ES-I3 (cell line): ENCODE data around the gene C1GALT1.

Experiments used
- H3K36me3 ChIP-seq: 2 replicates; pipeline ENCODE4 v1.6.1; 2013; ENCODE audit warnings: mild to moderate bottlenecking, low read length, control low read depth, moderate library complexity; ENCODE audit not compliant: insufficient read depth
- H3K4me1 ChIP-seq: 2 replicates; pipeline ENCODE4 v1.6.1; 2013; ENCODE audit warnings: mild to moderate bottlenecking, control low read depth, low read length; ENCODE audit not compliant: insufficient read depth
- H3K9ac ChIP-seq: 2 replicates; pipeline ENCODE4 v1.6.1; 2013; ENCODE audit warnings: low read depth, mild to moderate bottlenecking, low read length, moderate library complexity
- H3K9me3 ChIP-seq: 2 replicates; pipeline ENCODE4 v1.6.1; 2013; ENCODE audit warnings: mild to moderate bottlenecking, low read length, moderate library complexity; ENCODE audit not compliant: control insufficient read depth, insufficient read depth

C1GALT1 gene

DNA sequence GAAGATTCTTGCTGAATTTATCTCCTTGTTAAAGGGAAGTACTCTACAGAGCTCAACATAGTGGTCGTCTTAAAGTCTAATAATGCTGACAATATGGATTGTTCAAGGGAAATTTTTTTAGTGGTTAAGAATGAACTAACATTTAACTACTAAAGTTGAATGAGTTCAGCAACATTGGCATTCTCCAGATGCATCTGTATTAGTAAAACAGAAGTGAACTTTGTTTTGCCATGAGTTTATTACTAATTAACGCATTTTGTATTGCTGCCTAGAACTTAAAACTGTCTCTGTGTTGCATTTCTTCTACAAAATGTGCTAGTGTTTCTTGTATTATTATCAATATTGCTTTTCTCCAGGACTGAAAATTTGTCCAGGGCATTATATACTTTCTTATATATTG is 67.5 kb downstream of the C1GALT1 start:
- H3K9me3 ChIP-seq = no peaks in the 10 kb centered on the region
- H3K9ac ChIP-seq = no peak overlapping the region
- peaks cover 11% of the 10 kb centered on the region for H3K4me1 ChIP-seq
- 0 out of 2 replicates have a peak, but pooled peaks cover 3% of the 10 kb centered on the region for H3K36me3 ChIP-seq

DNA sequence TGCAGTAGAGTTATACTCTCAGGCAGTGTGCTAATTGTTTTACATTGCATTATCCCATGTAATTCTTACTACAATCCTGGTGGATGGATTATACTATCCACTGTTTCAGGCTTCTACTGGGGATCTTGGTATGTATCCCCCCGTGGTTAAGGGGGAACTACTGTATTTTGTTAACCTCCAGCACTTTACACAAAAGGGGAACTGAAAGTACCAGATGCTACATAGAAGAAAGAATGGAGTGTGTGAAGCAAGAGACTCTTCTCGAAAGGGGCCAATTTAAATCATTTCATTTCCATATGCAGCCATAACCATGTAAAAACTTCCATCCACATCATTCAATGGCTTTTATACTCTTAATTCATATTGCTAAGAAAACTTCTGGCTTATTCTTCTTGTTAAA is 69.4 kb downstream of the C1GALT1 start:
- no peak overlapping the region for H3K9ac ChIP-seq
- H3K4me1 ChIP-seq = peaks cover 8% of the 10 kb centered on the region; the same call in 1 of the 2 replicates

DNA sequence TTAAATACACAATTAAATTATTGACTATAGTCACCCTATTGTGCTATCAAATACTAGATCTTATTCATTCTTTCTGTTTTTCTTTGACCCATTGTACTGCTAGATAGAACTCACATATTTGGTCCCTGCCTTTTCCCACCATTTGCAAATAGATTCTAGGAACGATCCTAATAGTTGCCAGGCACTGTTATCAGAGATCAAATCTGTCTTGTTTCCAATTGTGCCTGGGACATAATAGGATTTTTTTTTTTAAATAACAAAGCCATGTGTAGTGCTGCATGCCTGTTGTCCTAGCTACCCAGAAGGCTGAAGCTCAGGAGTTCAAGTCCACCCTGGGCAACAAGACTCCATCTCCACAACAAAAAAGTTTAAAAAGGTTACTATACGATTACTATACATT is 72.0 kb downstream of the C1GALT1 start:
- no peaks in the 10 kb centered on the region for H3K9me3 ChIP-seq
- 0 out of 2 replicates have a peak, but pooled peaks cover 3% of the 10 kb centered on the region for H3K36me3 ChIP-seq
- no peak overlapping the region for H3K9ac ChIP-seq
- H3K4me1 ChIP-seq = peaks cover 15% of the 10 kb centered on the region

More for the DNA sequence above, 69.4 kb downstream of the C1GALT1 start:
- Histone ChIP-seq H3K9me3 (no peaks in the 10 kb centered on the region), H3K36me3 (0 out of 2 replicates have a peak, but pooled peaks cover 3% of the 10 kb centered on the region)

DNA sequence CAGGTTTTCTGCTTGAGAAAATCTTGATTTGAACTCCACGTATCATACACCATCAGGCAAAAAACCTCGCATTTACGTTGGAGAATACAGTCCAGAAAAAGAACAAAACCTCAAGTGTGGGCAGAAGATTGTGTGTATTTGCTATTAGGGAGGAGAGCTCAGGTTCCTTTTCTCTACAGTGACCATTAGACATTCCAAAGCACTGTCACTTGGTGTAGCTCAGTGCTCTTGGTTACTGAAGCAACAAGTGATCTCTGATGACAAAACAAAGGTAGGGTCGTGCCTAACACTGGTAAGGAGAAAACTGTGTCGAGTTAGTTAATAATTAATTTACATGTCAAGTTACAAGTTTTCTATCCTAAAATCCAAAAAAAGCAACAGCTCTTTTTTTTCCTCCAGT is 72.6 kb downstream of the C1GALT1 start:
- Histone ChIP-seq H3K9ac (no peak overlapping the region), H3K9me3 (no peaks in the 10 kb centered on the region), H3K36me3 (0 out of 2 replicates have a peak, but pooled peaks cover 3% of the 10 kb centered on the region), H3K4me1 (peaks cover 15% of the 10 kb centered on the region)

DNA sequence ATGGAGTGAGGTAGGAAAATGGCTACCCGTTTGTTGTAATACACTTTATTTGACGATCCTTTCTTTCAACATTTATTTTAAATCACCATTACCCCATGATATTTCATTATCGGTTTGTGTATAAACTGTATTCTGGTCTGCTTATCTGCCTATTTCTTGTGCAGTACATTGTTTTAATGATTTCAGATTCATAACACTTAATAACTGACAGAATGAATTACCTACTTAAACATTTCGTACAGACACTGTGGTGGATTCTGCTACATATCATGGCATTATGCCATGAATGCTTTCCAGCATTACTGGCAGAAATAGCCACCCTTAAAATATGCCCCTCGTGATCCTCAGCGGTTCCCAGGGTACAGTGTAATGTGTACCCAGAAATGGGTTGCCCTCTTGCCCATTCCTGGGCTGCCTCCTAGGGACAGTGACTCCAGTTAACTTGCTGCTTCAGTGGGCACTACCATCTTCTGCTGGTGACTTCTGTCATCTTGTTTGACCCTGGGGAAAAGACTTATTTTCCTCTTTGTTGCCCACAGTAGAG is 74.5 kb downstream of the C1GALT1 start:
- H3K4me1 ChIP-seq = peaks cover 9% of the 10 kb centered on the region
- H3K9me3 ChIP-seq = peaks cover 2% of the 10 kb centered on the region; the same call in 1 of the 2 replicates
- H3K9ac ChIP-seq = no peak overlapping the region
- 0 out of 2 replicates have a peak, but pooled peaks cover 3% of the 10 kb centered on the region for H3K36me3 ChIP-seq

DNA sequence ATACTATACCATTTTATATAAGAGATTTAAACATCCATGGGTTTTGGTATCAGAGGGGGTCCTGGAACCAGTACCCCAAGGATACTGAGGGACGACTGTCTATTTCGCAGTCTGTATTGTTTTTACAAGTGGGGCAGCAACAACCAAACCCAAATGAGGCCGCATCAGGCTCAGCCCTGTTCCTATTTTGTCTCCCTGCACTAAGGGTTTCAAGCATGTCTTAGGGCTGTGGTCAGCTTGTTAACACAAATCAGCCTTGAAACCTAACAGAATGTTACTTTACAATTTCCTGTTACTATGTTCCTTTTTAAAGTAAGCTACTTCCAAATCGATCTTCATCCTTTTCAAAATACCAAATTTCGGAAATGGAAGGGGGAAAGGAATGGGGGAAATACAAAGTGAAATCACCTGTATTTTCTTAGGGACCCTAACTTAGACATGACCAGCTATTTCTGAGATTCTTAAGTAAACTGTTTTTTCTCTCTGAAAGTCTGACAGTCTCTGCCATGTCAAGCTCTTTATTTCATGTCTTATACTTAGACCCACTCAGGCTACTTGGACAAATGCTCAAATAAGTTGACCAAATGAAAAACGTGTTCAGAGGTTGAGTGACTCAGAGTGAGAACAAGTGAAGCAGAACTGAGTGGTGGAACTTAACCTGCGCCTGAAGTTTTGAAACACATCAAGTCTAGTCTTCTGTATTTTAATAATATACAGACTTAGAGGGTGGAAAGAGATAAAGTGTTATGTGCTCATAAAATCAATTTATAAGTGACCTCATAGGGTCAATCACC is 75.8 kb downstream of the C1GALT1 start:
- Histone ChIP-seq H3K9ac (no peak overlapping the region), H3K36me3 (0 out of 2 replicates have a peak, but pooled peaks cover 3% of the 10 kb centered on the region), H3K4me1 (peaks cover 7% of the 10 kb centered on the region; the same call in 1 of the 2 replicates), H3K9me3 (peaks cover 2% of the 10 kb centered on the region; the same call in 1 of the 2 replicates)

DNA sequence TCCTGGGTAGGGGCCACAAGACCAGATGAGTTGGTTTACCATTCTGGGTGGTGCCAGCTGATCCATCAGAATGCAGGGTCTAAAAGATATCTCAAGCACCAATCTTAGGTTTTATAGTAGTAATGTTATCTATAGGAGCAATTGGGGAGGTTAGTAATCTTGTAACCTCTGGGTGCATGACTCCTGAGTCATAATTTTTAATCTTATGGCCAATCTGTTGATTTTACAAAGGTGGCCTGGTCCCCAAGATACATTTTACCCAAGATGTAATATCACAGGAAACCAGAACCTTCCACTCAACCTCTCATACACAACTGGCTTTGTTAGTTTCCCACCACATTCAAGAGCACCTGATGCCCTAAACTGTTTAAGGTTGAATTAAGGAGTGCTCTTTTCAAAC is 79.5 kb downstream of the C1GALT1 start:
- H3K9ac ChIP-seq = no peak overlapping the region
- peaks cover 2% of the 10 kb centered on the region; the same call in 1 of the 2 replicates for H3K9me3 ChIP-seq
- H3K4me1 ChIP-seq = peaks cover 7% of the 10 kb centered on the region; the same call in 1 of the 2 replicates
- H3K36me3 ChIP-seq = no peaks in the 10 kb centered on the region

DNA sequence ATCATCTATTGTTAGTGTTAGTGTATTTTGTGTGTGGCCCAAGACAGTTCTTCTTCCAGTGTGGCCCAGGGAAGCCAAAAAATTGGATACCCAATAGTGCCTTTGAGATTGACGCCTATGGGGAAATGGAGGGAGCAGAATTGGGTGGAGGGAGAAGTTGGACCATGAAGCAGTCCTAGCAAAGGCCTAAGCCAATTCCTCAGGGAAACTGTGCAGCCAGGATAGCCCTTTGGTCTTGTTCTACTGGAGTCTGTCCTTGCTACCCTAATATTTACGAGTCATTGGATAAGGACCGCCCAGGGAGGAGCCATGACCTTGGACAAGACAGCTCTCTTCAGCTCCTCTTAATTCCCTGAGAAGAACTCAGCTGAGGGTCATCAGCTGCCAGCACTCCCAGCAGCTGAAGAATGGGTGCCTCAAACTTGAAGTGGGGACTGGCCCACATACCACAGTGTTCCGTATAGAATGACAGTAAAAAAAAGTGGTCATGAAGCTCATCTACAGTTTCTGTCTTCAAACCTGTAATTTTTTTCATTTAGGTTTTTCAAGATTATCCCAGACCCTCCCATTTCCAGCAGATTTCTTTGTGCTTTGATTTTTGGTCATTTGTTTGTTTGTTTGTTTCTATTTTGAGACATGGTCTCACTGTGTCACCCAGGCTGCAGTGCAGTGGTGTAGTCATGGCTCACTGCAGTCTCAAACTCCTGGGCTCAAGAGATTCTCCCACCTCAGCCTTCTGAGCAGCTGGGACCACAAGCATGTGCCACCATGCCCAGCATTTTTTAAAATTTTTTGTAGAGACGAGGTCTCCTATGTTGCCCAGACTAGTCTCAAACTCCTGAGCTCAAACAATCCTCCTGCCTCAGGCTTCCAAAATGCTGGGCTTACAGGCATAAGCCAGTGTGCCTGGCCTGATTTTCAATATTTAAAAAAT is 81.2 kb downstream of the C1GALT1 start:
- no peak overlapping the region for H3K9ac ChIP-seq
- no peaks in the 10 kb centered on the region; the same call in 1 of the 2 replicates for H3K4me1 ChIP-seq
- peaks cover 2% of the 10 kb centered on the region; the same call in 1 of the 2 replicates for H3K9me3 ChIP-seq
- no peaks in the 10 kb centered on the region for H3K36me3 ChIP-seq

DNA sequence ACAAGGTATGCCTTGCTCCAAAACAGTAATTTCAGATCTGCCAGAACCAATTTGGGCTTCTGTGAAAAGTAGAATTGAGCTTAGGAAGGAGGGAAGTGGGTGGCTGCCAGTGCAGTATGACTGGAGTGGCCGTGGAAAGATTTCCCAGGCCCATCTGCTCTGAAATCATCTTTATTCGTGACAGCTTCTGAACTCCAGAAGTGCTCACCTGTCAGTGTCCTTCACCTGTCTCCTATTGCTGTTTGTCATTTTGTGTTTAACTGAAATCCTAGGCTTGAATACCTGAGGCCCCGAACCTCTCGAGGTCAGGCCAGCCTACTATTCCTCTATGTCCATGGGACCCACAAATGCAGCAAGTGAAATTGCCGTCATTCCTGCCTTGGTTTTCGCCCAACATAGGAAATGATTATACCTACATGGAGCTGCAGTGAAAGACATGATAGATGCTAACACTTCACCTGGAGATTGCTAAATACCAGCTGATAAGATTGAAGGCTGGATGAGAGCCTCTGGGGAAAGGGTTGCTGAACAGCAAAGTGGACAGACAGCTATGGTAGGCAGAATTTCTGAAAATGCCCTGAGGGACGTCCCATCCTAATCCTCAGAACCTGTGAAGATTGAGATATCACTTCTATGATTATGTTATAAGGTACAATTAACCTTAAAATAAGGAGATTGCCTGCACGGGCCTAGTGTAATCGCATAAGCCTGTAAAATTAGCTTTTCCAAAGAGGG is 82.1 kb downstream of the C1GALT1 start:
- Histone ChIP-seq H3K4me1 (no peaks in the 10 kb centered on the region), H3K36me3 (no peaks in the 10 kb centered on the region), H3K9me3 (peaks cover 2% of the 10 kb centered on the region; the same call in 1 of the 2 replicates), H3K9ac (no peak overlapping the region)

DNA sequence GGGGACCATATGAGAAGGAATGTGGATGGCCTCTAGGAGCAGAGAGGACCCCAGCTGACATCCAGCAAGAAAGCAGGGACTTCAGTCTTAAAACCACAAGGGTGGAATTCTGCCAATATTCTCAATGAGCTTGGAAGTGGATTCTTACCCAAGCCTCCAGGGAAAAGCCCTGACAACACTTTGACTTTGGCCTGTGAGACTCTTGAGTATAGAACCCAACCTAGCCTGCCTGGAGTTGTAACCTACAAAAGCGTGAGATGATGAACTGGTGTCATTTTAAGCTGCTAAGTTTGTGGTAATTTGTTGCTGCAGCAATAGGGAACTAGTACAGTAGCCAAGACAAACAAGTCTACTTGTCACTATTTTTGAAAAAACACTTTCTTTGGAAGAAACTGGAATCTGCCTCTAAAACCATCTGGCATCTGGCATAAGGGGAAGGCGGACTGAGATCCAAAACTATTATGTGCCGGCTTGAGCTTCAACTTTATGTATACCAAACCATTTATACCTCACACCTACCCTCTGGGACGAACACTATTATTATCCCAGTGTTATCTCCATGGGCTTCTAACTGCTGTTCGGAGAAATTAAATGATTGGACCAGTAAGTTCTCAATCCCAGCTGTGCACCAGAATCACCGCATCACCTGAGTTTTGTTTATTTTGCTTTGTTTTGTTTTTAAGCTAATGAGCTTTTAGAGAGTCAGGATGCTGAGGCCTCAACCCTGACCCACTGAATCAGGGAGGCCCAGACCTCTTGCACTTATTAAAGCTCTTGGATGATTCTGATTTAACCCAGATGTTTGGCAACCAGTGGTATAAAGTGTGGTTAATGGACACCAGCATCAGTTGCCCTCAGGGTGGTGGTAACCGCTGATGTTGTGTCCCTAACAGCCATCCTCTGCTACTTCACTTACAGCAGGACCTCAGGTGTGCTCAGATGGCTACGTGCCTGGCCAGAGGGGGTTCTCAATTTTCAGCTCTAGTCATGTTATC is 83.0 kb downstream of the C1GALT1 start:
- no peaks in the 10 kb centered on the region for H3K36me3 ChIP-seq
- H3K9ac ChIP-seq = no peak overlapping the region
- no peaks in the 10 kb centered on the region for H3K4me1 ChIP-seq
- H3K9me3 ChIP-seq = peaks cover 2% of the 10 kb centered on the region; the same call in 1 of the 2 replicates

DNA sequence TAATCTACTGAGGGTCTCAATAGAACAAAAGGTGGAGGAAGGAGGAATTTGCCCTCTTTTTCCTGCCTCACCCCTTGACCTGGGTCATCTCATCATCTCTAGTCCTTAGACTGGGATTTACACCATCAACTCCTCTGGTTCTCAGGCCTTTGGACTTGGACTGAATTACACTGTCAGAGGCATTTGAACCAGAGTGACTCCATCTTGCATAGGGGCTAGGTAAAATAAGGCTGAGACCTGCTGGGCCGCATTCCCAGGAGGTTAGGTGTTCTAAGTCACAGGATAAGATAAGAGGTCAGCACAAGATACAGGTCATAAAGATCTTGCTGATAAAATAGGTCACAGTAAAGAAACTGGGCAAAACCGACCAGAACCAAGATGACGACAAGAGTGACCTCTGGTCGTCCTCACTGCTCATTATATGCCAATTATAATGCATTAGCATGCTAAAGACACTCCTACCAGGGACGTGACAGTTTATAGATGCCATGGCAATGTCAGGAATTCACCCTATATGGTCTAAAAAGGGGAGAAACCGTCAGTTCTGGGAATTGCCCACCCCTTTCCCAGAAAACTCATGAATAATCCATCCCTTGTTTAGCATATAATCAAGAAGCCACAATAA is 84.0 kb downstream of the C1GALT1 start:
- no peak overlapping the region for H3K9ac ChIP-seq
- no peaks in the 10 kb centered on the region for H3K36me3 ChIP-seq
- H3K9me3 ChIP-seq = peaks cover 2% of the 10 kb centered on the region; the same call in 1 of the 2 replicates
- H3K4me1 ChIP-seq = no peaks in the 10 kb centered on the region

DNA sequence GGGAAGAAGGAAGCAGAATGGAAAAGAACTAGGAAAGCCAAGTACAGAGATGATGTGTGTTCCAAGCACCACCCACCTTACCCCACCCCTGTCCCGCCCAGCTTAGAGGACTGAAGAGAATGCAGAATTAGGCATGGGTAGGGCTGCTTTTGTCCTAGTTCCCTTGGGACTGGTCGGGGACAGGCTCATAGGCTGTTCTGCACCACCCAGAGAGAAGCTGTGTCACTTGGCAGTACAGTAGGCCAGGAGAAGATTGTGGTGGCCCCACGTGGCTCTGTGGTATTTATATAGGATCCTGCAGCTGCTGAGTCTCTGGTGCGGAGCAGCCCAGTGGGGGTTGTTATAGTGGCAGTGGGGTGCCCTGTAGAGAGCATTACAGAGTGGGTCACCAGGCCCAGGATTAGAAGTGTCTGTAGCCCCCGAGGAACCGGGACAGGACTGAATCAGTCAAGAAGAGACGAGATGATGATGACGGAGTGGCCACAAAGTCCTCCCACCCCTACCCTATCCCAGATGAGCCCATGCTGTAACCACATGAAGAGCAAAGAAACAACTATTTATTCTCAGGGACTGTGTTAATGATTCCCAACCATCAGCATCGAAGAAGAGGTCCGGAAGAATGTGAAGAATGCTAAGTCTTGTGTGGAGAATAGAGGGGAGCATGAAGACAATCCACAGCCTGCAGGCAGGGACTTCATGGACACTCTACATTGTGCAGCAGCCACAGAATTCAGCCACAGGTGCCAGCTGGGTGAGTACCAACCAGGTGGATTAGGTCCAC is 88.9 kb downstream of the C1GALT1 start:
- no peak overlapping the region for H3K9ac ChIP-seq
- no peaks in the 10 kb centered on the region for H3K9me3 ChIP-seq
- no peaks in the 10 kb centered on the region for H3K4me1 ChIP-seq
- H3K36me3 ChIP-seq = no peaks in the 10 kb centered on the region
